ENCODE data around the gene KPNA4.
"Not testable (repeated sequence)": the region's sequence is repeated elsewhere in the genome, so short reads cannot be mapped to it uniquely, and the experiment has no call there.

The KPNA4 gene

DNA sequence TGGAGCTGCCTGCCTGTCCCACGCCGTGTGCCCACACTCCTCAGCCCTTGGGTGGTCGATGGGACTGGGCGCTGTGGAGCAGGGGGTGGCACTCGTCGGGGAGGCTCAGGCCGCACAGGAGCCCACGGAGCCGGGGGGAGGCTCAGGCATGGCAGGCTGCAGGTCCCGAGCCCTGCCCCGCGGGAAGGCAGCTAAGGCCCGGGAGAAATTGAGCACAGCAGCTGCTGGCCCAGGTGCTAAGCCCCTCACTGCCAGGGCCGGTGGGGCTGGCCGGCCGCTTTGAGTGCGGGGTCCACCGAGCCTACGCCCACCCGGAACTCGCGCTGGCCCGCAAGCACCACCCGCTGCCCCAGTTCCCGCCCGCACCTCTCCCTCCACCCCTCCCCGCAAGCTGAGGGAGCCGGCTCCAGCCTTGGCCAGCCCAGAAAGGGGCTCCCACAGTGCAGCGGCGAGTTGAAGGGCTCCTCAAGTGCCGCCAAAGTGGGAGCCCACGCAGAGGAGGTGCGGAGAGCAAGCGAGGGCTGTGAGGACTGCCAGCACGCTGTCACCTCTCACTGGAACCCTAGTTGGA, 8.7 kb upstream of the KPNA4 start:
- DNase-seq (ENCODE audit: low read depth), result not testable (repeated sequence)

DNA sequence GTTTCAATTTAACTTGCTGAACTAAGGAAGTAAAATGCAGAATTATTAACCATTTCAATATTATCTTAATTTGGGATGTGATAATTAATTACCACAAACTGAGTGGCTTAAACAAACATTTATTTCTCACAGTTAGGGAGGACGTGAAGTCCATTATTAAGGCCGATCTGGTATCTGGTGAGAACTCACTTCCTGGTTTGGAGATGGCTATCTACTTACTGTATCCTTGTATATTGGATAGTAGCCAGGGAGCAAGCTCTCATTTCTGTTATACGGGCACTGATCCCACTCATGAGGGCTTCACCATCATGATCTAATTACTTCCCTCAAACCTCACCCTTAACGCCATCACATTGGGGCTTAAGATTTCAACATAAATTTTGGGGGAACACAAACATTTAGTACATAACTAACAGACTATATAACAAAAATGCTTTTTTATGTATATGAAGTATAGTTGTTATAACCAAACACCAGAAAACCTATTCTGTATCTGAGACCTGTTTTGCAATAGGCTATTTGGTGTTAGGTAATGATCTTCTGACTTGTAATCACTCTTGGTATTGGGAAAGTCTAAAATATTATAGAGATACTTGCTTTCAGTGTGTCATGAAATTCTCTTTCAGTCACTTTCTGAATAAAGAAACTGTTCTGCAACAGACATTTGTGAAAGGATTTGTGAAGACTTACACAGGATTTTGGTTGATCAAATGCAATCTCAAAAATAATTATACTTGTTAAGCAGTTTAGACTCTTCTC, 4.7 kb upstream of the KPNA4 start:
- DNase-seq (ENCODE audit: low read depth), result peak; percentile 12

DNA sequence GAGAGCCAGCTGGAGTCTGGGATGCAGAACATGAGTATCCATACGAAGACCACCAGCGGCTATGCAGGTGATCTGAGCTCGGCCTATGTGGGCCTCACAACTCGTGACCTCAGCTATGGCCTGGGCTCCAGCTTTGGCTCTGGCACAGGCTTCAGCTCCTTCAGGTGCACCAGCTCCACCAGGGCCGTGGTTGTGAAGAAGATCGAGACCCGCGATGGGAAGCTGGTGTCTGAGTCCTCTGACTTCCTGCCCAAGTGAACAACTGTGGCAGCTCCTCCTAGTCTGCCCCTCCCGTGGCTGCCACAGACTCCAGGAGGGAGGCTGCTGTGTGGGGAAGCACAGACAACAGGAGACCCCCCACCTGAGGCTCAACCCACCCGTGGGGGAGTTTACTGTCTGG, 3.6 kb upstream of the KPNA4 start:
- no peak for DNase-seq (ENCODE audit: low read depth)

- DNase-seq (ENCODE audit: low read depth), result no peak
Observed at GRCh38 chr3:160567774-160568173, 2.4 kb upstream of the KPNA4 start.

DNA sequence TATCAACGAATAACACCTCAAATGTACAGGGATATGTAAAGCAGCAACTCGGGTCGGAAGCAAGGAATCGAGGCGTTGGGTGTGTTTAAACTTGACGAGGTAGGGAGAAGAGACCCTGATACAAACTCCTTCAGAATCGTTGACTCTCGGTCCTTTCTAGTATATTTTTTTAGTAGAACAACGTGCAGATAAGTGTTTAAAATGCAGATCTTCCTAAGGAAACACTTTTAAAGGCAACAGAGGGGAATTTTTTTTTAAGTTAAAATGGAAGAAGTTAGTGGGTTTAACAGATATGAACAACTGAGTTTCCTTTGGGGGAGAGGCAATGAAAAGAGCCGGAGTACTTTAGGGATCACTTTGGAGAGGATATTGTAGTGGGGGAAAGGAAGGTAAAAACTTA, 1.1 kb upstream of the KPNA4 start:
- no peak for DNase-seq (ENCODE audit: low read depth)

DNA sequence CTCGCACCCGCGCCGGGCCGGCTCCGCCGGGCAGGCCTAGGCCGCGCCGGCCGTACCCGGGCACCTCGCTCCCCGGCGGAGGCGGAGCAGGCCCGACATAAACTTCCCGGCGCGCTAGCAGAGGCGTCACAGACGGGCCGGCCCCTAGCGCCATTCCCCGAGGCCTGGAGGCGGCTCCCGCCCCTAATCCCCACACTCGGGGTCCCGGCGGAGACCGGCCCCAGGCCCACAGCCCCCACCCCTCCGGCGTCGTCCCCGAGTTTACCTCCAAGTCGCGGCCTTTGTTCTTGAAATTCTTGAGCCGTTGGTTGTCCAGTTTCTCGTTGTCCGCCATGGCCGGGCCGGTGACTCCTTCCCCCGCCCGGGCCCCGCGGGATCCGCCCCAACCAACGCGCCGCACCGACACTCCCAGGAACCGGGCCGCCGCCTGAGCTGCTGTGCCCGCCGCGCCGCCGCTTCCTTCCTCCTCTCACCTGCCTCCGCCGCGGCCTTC, 376 bp downstream of the KPNA4 start:
- peak; percentile 74 for DNase-seq (ENCODE audit: low read depth)

GRCh38 chr3:160564258-160564911, 986 bp downstream of the KPNA4 start:
- peak; percentile 31 for DNase-seq (ENCODE audit: low read depth)

DNA sequence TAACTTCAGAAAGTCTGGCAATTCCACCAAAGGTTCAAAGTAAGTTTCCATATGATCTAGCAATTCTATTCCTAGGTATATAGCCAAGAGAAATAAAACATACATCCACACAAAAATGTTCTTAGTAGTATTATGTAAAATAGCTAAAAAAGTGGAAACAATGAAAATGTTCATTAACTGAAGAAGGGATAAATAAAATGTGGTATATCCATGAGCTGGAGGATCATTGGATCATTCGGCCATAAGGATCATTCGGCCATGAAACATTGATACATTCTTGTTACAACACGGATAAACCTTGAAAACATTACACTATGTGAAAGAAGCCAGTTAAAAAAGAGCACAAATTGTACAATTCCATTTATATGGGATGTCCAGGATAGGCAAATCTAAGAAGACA, 2.4 kb downstream of the KPNA4 start:
- DNase-seq (ENCODE audit: low read depth), result no peak

DNA sequence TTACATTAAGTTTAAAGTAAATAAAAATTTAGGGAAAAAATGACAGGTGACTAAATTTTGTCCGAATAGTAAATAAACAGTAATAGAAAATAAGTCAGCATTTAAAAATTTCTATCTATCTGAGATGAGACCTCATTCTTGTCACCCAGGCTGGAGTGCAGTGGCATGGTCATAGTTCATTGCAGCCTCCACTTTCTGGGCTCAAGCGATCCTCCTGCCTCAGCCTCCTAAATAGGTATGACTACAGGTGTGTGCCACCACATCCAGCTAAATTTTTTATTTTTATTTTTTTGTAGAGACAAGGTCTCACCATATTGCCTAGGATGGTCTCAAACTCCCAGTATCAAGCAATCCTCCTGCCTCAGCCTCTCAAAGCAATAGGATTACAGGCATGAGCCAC, 7.8 kb downstream of the KPNA4 start:
- DNase-seq (ENCODE audit: low read depth), result no peak

- peak; percentile 17 for DNase-seq (ENCODE audit: low read depth)
Observed at GRCh38 chr3:160556141-160556540, 9.2 kb downstream of the KPNA4 start.

- DNase-seq (ENCODE audit: low read depth), result no peak
Observed at GRCh38 chr3:160554980-160555379, 10.4 kb downstream of the KPNA4 start.

GRCh38 chr3:160553827-160554226, 11.5 kb downstream of the KPNA4 start:
- no peak for DNase-seq (ENCODE audit: low read depth)

GRCh38 chr3:160546727-160547126, 18.6 kb downstream of the KPNA4 start:
- no peak for DNase-seq (ENCODE audit: low read depth)

- no peak for DNase-seq (ENCODE audit: low read depth)
Observed at GRCh38 chr3:160545504-160545871, 19.9 kb downstream of the KPNA4 start.

DNA sequence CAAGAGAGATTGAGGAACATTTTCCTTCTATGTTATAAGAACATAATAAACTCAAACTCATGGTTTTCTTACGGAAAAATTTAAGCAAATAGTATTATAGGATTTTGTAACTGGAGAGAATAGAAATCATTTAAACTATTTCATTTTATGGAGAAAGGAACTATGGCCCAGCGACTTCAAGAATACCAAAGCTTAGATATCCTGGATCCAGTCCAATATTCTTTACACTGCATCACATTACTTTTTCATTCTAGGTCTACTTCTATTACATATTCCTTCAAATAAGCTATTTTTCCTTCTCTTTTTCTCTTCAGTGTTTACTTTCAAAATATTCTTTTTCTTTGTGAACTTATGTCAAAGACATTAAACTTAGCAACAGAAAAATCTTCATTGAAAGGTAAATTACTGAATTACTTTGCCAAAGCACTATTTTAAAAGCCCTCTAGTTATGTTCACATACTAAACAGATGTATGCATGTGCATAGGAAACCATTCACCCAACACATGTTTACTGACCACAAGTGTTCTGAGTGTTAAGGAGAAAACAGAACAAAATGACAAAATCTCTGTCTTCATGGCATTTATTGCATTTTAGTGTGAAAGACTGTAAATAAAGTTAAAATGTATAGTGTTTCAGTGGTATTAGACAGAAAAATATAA, 20.4 kb downstream of the KPNA4 start:
- DNase-seq (ENCODE audit: low read depth), result peak; percentile 39

- peak; percentile 62 for DNase-seq (ENCODE audit: low read depth)
Observed at GRCh38 chr3:160540551-160540950, 24.8 kb downstream of the KPNA4 start.

DNA sequence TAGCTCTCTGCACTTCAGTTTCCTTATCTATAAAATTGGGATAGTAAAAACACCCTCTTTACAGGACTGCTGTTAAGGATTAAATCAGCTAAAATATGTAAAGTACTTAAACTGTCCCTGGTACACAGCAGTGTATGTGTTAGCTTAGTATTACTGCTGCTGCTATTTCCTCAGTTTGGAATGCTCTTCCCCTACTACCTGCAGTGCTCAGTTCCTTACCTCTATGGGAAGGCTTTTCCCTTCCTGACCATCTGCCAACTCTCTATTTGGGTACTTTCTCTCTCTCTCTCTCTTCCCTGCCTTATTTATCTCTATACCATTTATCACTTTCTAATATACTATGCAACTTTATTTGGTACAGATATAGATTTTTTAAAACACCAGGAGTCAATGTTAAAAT, 26.5 kb downstream of the KPNA4 start:
- no peak for DNase-seq (ENCODE audit: low read depth)

GRCh38 chr3:160537729-160538128, 27.6 kb downstream of the KPNA4 start:
- no peak for DNase-seq (ENCODE audit: low read depth)

- DNase-seq (ENCODE audit: low read depth), result no peak
Observed at GRCh38 chr3:160532371-160532770, 33.0 kb downstream of the KPNA4 start.

GRCh38 chr3:160531311-160531710, 34.1 kb downstream of the KPNA4 start:
- DNase-seq (ENCODE audit: low read depth), result no peak

- DNase-seq (ENCODE audit: low read depth), result not testable (repeated sequence)
Observed at GRCh38 chr3:160516391-160516790, 49.0 kb downstream of the KPNA4 start.

DNA sequence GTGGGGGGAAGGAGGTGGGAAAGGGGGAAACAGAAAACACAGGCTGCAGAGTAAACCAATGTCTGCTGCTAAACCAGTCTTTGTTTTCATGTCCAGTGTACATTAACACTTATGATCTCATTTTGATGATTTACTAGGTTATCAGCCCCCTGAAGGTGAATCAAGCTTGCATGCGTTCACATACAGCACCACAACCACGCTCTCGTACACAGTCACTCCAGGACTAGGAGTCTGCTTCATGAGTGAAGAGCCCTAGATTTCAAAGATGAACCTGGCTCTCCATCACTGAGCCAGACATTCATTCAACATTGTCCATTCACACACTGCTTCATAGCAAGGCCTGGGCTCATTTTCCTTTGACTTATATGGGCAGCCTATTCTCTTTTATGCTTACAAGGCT, 64.0 kb downstream of the KPNA4 start:
- DNase-seq (ENCODE audit: low read depth), result no peak

DNA sequence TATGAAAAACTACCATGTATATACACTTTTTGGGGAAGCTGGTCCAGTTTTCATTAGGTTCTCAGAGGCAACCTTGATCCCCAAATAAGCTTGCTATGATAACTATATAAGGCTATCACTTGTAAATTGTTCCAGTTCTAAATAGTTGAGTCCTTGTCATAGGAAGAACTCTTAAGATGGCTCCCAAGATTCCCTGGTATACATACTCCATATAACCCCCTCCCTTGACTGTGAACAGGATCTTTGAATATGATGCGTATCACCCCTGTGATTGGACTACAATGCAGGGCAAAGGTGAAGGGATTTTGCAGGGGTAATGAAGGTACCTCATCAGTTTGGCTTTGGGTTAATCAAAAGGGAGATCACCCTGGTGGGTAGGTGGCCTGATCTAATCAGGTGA, 67.2 kb downstream of the KPNA4 start:
- no peak for DNase-seq (ENCODE audit: low read depth)

Data from EH (cell line).